Mesendoderm (in vitro differentiated cells): ENCODE data around the gene ELF4.

Experiments
- DNase-seq: peaks from one replicate; pipeline ENCODE4 v3.0.0; 2013
- H2AK5ac ChIP-seq: 2 replicates; pipeline ENCODE4 v1.6.1; 2013; ENCODE audit warnings: low read length, inconsistent platforms
- H2BK120ac ChIP-seq: 2 replicates; pipeline ENCODE4 v1.6.1; 2013; ENCODE audit warnings: low read depth, mild to moderate bottlenecking, low read length, moderate library complexity, mixed read lengths
- H2BK15ac ChIP-seq: replicated peaks from 2 replicates; pipeline ENCODE4 v1.6.1; 2013; ENCODE audit warnings: low read depth, mild to moderate bottlenecking, moderate library complexity
- H2BK5ac ChIP-seq: 2 replicates; pipeline ENCODE4 v1.6.1; 2013; ENCODE audit warnings: low read length, inconsistent platforms
- H3K18ac ChIP-seq: 2 replicates; pipeline ENCODE4 v1.6.1; 2013; ENCODE audit warnings: mild to moderate bottlenecking, low read length, mixed read lengths
- H3K23ac ChIP-seq: one replicate; pipeline ENCODE4 v1.6.1; 2013; ENCODE audit warnings: low read length
- H3K27ac ChIP-seq: 2 replicates; pipeline ENCODE4 v1.5.1; 2013; ENCODE audit warnings: low read depth, mild to moderate bottlenecking, inconsistent platforms, low read length, moderate library complexity
- H3K27me3 ChIP-seq: 2 replicates; pipeline ENCODE4 v1.6.1; 2013; ENCODE audit warnings: low read length, control low read depth, mild to moderate bottlenecking, inconsistent platforms; ENCODE audit not compliant: insufficient read depth, poor library complexity
- H3K36me3 ChIP-seq: 2 replicates; pipeline ENCODE4 v1.6.1; 2013; ENCODE audit warnings: low read length, inconsistent platforms; ENCODE audit not compliant: control insufficient read depth, insufficient read depth
- H3K4ac ChIP-seq: one replicate; pipeline ENCODE4 v1.6.1; 2013; ENCODE audit warnings: low read depth, mild to moderate bottlenecking, low read length, moderate library complexity
- H3K4me1 ChIP-seq: 2 replicates; pipeline ENCODE4 v1.6.1; 2013; ENCODE audit warnings: low read depth, low read length, inconsistent platforms; ENCODE audit not compliant: control insufficient read depth
- H3K4me2 ChIP-seq: 2 replicates; pipeline ENCODE4 v1.6.1; 2013; ENCODE audit warnings: low read length
- H3K4me3 ChIP-seq: 2 replicates; pipeline ENCODE4 v1.5.1; 2013; ENCODE audit warnings: mild to moderate bottlenecking, low read length
- H3K56ac ChIP-seq: one replicate; pipeline ENCODE4 v1.6.1; 2013; ENCODE audit warnings: low read length
- H3K79me1 ChIP-seq: 2 replicates; pipeline ENCODE4 v1.6.1; 2013; ENCODE audit warnings: low read length, inconsistent platforms
- H3K79me2 ChIP-seq: 2 replicates; pipeline ENCODE4 v1.6.1; 2013; ENCODE audit warnings: mild to moderate bottlenecking, low read length; ENCODE audit not compliant: control insufficient read depth, insufficient read depth
- H3K9ac ChIP-seq: 2 replicates; pipeline ENCODE4 v1.6.1; 2013; ENCODE audit warnings: low read length, inconsistent platforms
- H4K5ac ChIP-seq: one replicate; pipeline ENCODE4 v1.6.1; 2013; ENCODE audit warnings: low read length
- H4K8ac ChIP-seq: one replicate; pipeline ENCODE4 v1.6.1; 2013; ENCODE audit warnings: low read depth, mild to moderate bottlenecking, control low read depth, low read length, moderate library complexity
- WGBS: extraction: QIAGEN DNeasy Blood & Tissue Kit; methylation state at CpG from one replicate; pipeline ENCODE4 v1.1.7; 2013; ENCODE audit warnings: low lambda C conversion rate, missing lambda C conversion rate; ENCODE audit not compliant: insufficient coverage; ENCODE audit errors: extremely low coverage; 5-methylcytosine and 5-hydroxymethylcytosine counted together

The ELF4 gene

GRCh38 chrX:130094696-130095095 lies 15.6 kb downstream of the ELF4 start:
- no peak overlapping the region for H3K4me3 ChIP-seq
- no peak overlapping the region for H4K8ac ChIP-seq
- no peak overlapping the region for H2BK15ac ChIP-seq
- WGBS, result no CpG with 5 or more reads among the region's 8 CpGs
- no peak overlapping the region for H2BK120ac ChIP-seq
- no peak overlapping the region for H3K56ac ChIP-seq
- H3K4ac ChIP-seq, result no peak overlapping the region
- no peak overlapping the region for H3K9ac ChIP-seq
- no peak overlapping the region for H3K4me2 ChIP-seq
- DNase-seq, result no peak
- no peak overlapping the region for H2AK5ac ChIP-seq
- H3K23ac ChIP-seq, result no peak overlapping the region
- no peak overlapping the region for H2BK5ac ChIP-seq
- no peaks in the 10 kb centered on the region for H3K79me2 ChIP-seq
- no peaks in the 10 kb centered on the region for H3K36me3 ChIP-seq
- no peaks in the 10 kb centered on the region for H3K79me1 ChIP-seq
- no peak overlapping the region for H3K18ac ChIP-seq
- H3K27ac ChIP-seq, result no peak overlapping the region
- H4K5ac ChIP-seq, result no peak overlapping the region
- H3K4me1 ChIP-seq, result no peaks in the 10 kb centered on the region
- no peaks in the 10 kb centered on the region for H3K27me3 ChIP-seq

- no peaks in the 10 kb centered on the region for H3K4me1 ChIP-seq
- H3K4me3 ChIP-seq, result no peak overlapping the region
- H3K36me3 ChIP-seq, result no peaks in the 10 kb centered on the region
- H4K8ac ChIP-seq, result no peak overlapping the region
- H3K23ac ChIP-seq, result no peak overlapping the region
- H2BK5ac ChIP-seq, result no peak overlapping the region
- H3K56ac ChIP-seq, result no peak overlapping the region
- no peaks in the 10 kb centered on the region for H3K79me1 ChIP-seq
- no peak for DNase-seq
- no CpG with 5 or more reads among the region's 2 CpGs for WGBS
- H3K79me2 ChIP-seq, result no peaks in the 10 kb centered on the region
- no peaks in the 10 kb centered on the region for H3K27me3 ChIP-seq
- no peak overlapping the region for H2BK120ac ChIP-seq
- H2AK5ac ChIP-seq, result no peak overlapping the region
- H3K4me2 ChIP-seq, result no peak overlapping the region
- no peak overlapping the region for H3K18ac ChIP-seq
- H3K27ac ChIP-seq, result no peak overlapping the region
- H3K4ac ChIP-seq, result no peak overlapping the region
- H2BK15ac ChIP-seq, result no peak overlapping the region
- H4K5ac ChIP-seq, result no peak overlapping the region
- H3K9ac ChIP-seq, result no peak overlapping the region
Observed at GRCh38 chrX:130093271-130093670, 17.0 kb downstream of the ELF4 start.

GRCh38 chrX:130091980-130092522 lies 18.2 kb downstream of the ELF4 start:
- Histone ChIP-seq H3K18ac (no peak overlapping the region), H4K8ac (no peak overlapping the region), H3K56ac (no peak overlapping the region), H2AK5ac (no peak overlapping the region), H2BK120ac (no peak overlapping the region), H3K4me3 (no peak overlapping the region), H3K79me2 (no peaks in the 10 kb centered on the region), H2BK15ac (no peak overlapping the region), H3K4me1 (no peaks in the 10 kb centered on the region), H4K5ac (no peak overlapping the region), H3K27ac (no peak overlapping the region), H3K9ac (no peak overlapping the region), H3K79me1 (no peaks in the 10 kb centered on the region), H3K36me3 (no peaks in the 10 kb centered on the region), H3K27me3 (no peaks in the 10 kb centered on the region), H3K4ac (no peak overlapping the region), H3K23ac (no peak overlapping the region), H3K4me2 (no peak overlapping the region), H2BK5ac (no peak overlapping the region)
- DNase-seq, result peak; percentile 70
- WGBS, result no CpG with 5 or more reads among the region's 10 CpGs

GRCh38 chrX:130090364-130090763 lies 19.9 kb downstream of the ELF4 start:
- no peaks in the 10 kb centered on the region for H3K79me1 ChIP-seq
- no peak overlapping the region for H3K18ac ChIP-seq
- no peak overlapping the region for H3K4ac ChIP-seq
- H3K27ac ChIP-seq, result no peak overlapping the region
- no peak overlapping the region for H3K4me3 ChIP-seq
- H4K5ac ChIP-seq, result no peak overlapping the region
- no peak overlapping the region for H2BK5ac ChIP-seq
- no peak overlapping the region for H2BK120ac ChIP-seq
- H3K36me3 ChIP-seq, result no peaks in the 10 kb centered on the region
- no peak overlapping the region for H2AK5ac ChIP-seq
- no peak overlapping the region for H3K4me2 ChIP-seq
- WGBS, result no CpG with 5 or more reads among the region's 3 CpGs
- no peak for DNase-seq
- H3K4me1 ChIP-seq, result no peaks in the 10 kb centered on the region
- H3K79me2 ChIP-seq, result no peaks in the 10 kb centered on the region
- no peaks in the 10 kb centered on the region for H3K27me3 ChIP-seq
- no peak overlapping the region for H3K9ac ChIP-seq
- no peak overlapping the region for H3K23ac ChIP-seq
- H2BK15ac ChIP-seq, result no peak overlapping the region
- no peak overlapping the region for H3K56ac ChIP-seq
- no peak overlapping the region for H4K8ac ChIP-seq

- Histone ChIP-seq H2BK120ac (no peak overlapping the region), H3K18ac (no peak overlapping the region), H2BK5ac (no peak overlapping the region), H3K23ac (no peak overlapping the region), H3K4me1 (peaks cover 3% of the 10 kb centered on the region), H3K9ac (no peak overlapping the region), H3K4ac (no peak overlapping the region), H2BK15ac (no peak overlapping the region), H2AK5ac (no peak overlapping the region), H4K5ac (no peak overlapping the region), H3K4me2 (no peak overlapping the region), H3K4me3 (no peak overlapping the region), H3K56ac (no peak overlapping the region), H3K36me3 (no peaks in the 10 kb centered on the region), H3K27me3 (no peaks in the 10 kb centered on the region), H3K79me2 (no peaks in the 10 kb centered on the region), H4K8ac (no peak overlapping the region), H3K79me1 (no peaks in the 10 kb centered on the region), H3K27ac (no peak overlapping the region)
- no CpG with 5 or more reads among the region's 13 CpGs for WGBS
- no peak for DNase-seq
Observed at GRCh38 chrX:130086447-130087206, 23.7 kb downstream of the ELF4 start.
